Gastrocnemius medialis (tissue), 4 donors: ENCODE results near the gene MEGF11. TPM values are rescaled to one million over a fixed set of nuclear protein-coding genes. Genes with fewer than 3 reads are reported as not detected.

ENCODE experiments used
- ATAC-seq, 2 donors: fragments of 150-250 bp; one replicate each; pipeline ENCODE4 v1.9.1; 2016
- DNase-seq, 2 donors: peaks; one replicate each; pipeline ENCODE4 v3.0.0-alpha.2; 2019
- H3K27ac ChIP-seq, 4 donors: fragments of 200-600 bp; sonication (generic); 1 replicate in 1 of 4; 2 replicates in 3 of 4; pipeline ENCODE4 v1.5.1; 2016 to 2018; ENCODE audit warnings: mild to moderate bottlenecking in 2 of 4, moderate library complexity in 1 of 4
- H3K27me3 ChIP-seq, 3 donors: fragments of 200-600 bp; sonication (generic) in 2 of 3; 1 replicate in 1 of 3; 2 replicates in 2 of 3; pipeline versions ENCODE4 v1.5.1 to v1.6.0; 2016 to 2019; ENCODE audit warnings: mild to moderate bottlenecking in 1 of 3, moderate library complexity in 1 of 3
- H3K36me3 ChIP-seq, 2 donors: fragments of 200-600 bp; sonication (generic) in 1 of 2; one replicate each; pipeline ENCODE4 v1.5.1; 2017 to 2018
- H3K4me1 ChIP-seq, 2 donors: fragments of 200-600 bp; sonication (generic) in 1 of 2; one replicate each; pipeline ENCODE4 v1.5.1; 2016 to 2017; ENCODE audit warnings: mild to moderate bottlenecking in 2 of 2
- H3K4me3 ChIP-seq, 4 donors: fragments of 200-600 bp; sonication (generic) in 3 of 4; 1 replicate in 1 of 4; 2 replicates in 3 of 4; pipeline ENCODE4 v1.5.1; 2016 to 2019; ENCODE audit warnings: mild to moderate bottlenecking in 2 of 4
- H3K9me3 ChIP-seq, 3 donors: fragments of 200-600 bp; sonication (generic) in 2 of 3; 1 replicate in 1 of 3; 2 replicates in 2 of 3; pipeline ENCODE4 v1.5.1; 2016 to 2019
- POLR2A ChIP-seq, 2 donors: fragments of 450-650 bp; IDR thresholded peaks; one replicate each; pipeline ENCODE4 v1.6.1; 2017; ENCODE audit warnings: antibody characterized with exemption in 2 of 2, mild to moderate bottlenecking in 2 of 2, moderate library complexity in 2 of 2
- in situ Hi-C, 4 donors: fragments of 200-750 bp; cut with MboI; loops; one replicate each; pipeline versions ENCODE4 v1.15.0 to v1.8.0; 2017; ENCODE audit warnings: low sequenced_read_pairs in 4 of 4
- intact Hi-C: fragments of 100-400 bp; cut with DNase I; formaldehyde crosslinking; loops from one replicate; pipeline ENCODE4 v1.15.1; 2023; ENCODE audit warnings: low total_unique reads
- total RNA-seq, 4 donors: library from RNA; depleted of rRNA; stranded (reverse); fragments of >200 nt; gene quantifications; one replicate each; pipeline versions ENCODE4 v1.1.0 to v1.2.3, GENCODE V29; 2016
- TF ChIP-seq, protein P1 (sequence below), 5 experiments: fragments of 450-650 bp in 3 of 5; fragments of 200-600 bp in 2 of 5; sonication (generic) in 2 of 5; IDR thresholded peaks in 4 of 5; conservative IDR thresholded peaks in 1 of 5; 1 replicate in 4 of 5; 2 replicates in 1 of 5; pipeline ENCODE4 v1.5.1; 2016 to 2019; ENCODE audit warnings: antibody characterized with exemption in 5 of 5, mild to moderate bottlenecking in 3 of 5, moderate library complexity in 3 of 5

MEGF11 gene
- total RNA-seq, 4 donors from 2014 or later = not detected

DNA sequence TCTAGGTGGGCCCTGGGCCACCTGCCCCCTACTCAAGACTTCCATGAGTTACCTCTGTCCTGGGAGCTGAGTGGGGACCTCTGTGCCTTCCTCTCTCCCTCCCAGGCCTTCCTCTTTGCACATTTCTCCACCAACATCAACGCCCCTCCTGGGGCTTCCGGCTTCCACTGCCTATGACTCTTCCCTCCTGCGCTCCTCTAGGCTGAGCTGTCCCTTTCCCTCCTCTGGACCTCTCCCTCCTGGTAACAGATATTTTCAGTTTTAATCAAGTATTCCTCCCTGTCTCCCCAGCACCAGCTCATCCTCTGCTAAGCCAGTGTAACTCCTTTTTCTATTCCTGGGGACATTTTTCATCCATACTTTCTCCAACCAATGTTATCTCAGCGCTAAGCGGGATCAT lies 223.9 kb downstream of the MEGF11 start:
- H3K27me3 ChIP-seq = no peaks in the 10 kb centered on the region
- in situ Hi-C loops (no loop called here), intact Hi-C loops (no loop called here)
- DNase-seq (no peak), ATAC-seq (no peak)
- TF ChIP-seq, protein P1, sequence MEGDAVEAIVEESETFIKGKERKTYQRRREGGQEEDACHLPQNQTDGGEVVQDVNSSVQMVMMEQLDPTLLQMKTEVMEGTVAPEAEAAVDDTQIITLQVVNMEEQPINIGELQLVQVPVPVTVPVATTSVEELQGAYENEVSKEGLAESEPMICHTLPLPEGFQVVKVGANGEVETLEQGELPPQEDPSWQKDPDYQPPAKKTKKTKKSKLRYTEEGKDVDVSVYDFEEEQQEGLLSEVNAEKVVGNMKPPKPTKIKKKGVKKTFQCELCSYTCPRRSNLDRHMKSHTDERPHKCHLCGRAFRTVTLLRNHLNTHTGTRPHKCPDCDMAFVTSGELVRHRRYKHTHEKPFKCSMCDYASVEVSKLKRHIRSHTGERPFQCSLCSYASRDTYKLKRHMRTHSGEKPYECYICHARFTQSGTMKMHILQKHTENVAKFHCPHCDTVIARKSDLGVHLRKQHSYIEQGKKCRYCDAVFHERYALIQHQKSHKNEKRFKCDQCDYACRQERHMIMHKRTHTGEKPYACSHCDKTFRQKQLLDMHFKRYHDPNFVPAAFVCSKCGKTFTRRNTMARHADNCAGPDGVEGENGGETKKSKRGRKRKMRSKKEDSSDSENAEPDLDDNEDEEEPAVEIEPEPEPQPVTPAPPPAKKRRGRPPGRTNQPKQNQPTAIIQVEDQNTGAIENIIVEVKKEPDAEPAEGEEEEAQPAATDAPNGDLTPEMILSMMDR (IDR thresholded peaks at IDR 0.05 in 4 of 5, conservative IDR thresholded peaks at IDR 0.05 in 1 of 5) = no peak
- TF ChIP-seq POLR2A (IDR thresholded peaks at IDR 0.05) = no peak
- H3K27ac ChIP-seq = no peak overlapping the region
- no peaks in the 10 kb centered on the region for H3K4me1 ChIP-seq
- H3K9me3 ChIP-seq = no peaks in the 10 kb centered on the region
- H3K36me3 ChIP-seq = no peaks in the 10 kb centered on the region
- H3K4me3 ChIP-seq = no peak overlapping the region

DNA sequence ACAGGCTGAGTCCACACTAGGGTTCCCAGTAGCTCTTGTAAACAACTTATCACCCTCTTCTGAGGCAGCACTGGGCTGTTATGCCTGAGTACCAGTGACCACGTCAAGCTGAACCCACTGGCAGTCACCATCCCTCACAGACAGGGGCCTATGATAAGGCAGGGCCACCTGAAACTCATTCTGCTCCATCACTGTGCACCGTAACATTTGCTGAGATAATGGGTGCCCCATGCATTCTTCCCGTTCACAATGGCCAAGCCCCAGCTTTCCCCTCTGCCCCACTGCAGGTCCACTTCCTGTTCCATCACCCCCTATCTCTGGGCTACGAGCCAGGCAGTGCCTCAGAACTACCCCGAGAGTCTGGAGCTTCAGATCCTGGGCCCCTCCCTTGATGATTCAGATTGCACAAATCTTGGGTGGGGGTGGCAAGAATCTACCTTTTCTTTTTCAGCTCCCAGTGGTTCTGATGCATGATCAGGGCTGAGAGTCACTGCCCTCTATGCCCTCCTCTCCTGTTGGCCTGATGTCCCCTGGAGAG lies 226.2 kb downstream of the MEGF11 start:
- Histone ChIP-seq H3K27ac (no peak overlapping the region), H3K4me3 (no peak overlapping the region), H3K4me1 (no peaks in the 10 kb centered on the region), H3K27me3 (no peaks in the 10 kb centered on the region), H3K9me3 (no peaks in the 10 kb centered on the region), H3K36me3 (no peaks in the 10 kb centered on the region)
- DNase-seq = no peak
- in situ Hi-C loops = no loop called here
- no peak for ATAC-seq
- no peak for TF ChIP-seq POLR2A (IDR thresholded peaks at IDR 0.05)
- TF ChIP-seq, protein P1 (IDR thresholded peaks at IDR 0.05 in 4 of 5, conservative IDR thresholded peaks at IDR 0.05 in 1 of 5) = no peak
- intact Hi-C loops = no loop called here

DNA sequence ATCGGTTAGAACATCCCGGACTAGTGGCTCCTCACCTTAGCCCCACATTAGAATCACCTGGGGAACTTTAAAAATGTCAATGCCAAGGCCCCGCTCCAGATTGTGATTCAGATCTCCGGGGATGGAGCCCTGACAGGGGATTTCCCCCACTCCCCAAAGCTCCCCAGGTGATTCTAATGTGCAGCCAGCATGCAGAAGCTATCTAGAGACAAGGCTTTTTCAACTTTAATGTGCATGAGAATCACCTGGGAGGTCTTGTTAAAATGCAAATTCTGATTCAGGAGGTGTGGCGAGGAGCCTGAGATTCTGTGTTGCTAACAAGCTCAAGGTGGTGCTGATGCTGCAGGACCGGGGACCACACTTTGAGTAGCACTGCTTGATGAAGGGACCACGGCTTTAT lies 227.6 kb downstream of the MEGF11 start:
- TF ChIP-seq, protein P1 (IDR thresholded peaks at IDR 0.05 in 4 of 5, conservative IDR thresholded peaks at IDR 0.05 in 1 of 5) = no peak
- no peak for TF ChIP-seq POLR2A (IDR thresholded peaks at IDR 0.05)
- H3K9me3 ChIP-seq = no peaks in the 10 kb centered on the region
- ATAC-seq = no peak
- in situ Hi-C loops (no loop called here), intact Hi-C loops (no loop called here)
- no peak overlapping the region for H3K4me3 ChIP-seq
- no peaks in the 10 kb centered on the region for H3K36me3 ChIP-seq
- no peaks in the 10 kb centered on the region for H3K27me3 ChIP-seq
- H3K4me1 ChIP-seq = no peaks in the 10 kb centered on the region
- no peak overlapping the region for H3K27ac ChIP-seq
- DNase-seq = no peak

DNA sequence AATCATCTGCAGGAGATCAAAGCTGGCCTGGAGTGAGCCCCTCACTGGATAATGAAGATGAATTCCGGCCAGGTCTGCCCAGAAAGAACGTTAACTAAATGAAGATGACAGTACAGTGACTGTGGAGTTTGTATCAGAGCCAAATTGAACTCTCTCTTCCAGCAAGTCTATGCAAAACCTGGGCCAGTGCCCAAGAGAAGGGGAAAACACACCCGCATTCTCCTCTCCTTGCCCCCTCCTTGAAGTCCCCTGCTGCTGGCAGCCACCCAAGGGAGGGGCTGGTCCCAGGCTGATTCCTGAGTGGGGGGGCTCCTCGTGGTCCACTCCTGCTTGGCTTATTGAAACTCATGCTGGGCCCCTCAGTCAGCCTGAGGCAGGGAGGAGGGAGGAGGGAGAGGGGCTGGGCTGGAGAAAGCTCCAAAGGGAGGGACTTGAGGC lies 228.5 kb downstream of the MEGF11 start:
- Histone ChIP-seq H3K4me1 (no peaks in the 10 kb centered on the region), H3K36me3 (no peaks in the 10 kb centered on the region), H3K27ac (no peak overlapping the region), H3K4me3 (no peak overlapping the region), H3K9me3 (no peaks in the 10 kb centered on the region), H3K27me3 (no peaks in the 10 kb centered on the region)
- in situ Hi-C loops = no loop called here
- TF ChIP-seq POLR2A (IDR thresholded peaks at IDR 0.05) = no peak
- TF ChIP-seq, protein P1 (IDR thresholded peaks at IDR 0.05 in 4 of 5, conservative IDR thresholded peaks at IDR 0.05 in 1 of 5) = no peak
- intact Hi-C loops = no loop called here
- ATAC-seq = no peak
- DNase-seq = no peak

DNA sequence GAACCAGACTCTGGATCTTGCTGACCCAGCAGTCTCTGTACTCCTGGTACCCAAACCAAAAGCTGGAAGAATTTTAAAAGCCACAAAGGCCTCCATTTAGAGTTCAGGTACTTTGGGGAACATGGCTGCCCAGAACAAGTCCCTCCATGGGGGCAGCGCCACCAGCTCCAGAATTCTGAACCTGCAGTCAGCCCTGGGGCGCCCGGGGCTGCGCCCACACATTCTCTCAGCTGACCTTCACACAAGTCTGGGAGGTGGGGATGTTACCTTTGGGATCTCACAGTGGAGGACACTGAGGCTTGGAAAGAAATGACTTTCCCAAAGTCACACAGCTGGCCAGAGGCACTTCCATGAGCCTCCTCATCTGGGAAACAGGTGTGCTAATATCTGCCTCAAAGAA lies 229.4 kb downstream of the MEGF11 start:
- ATAC-seq (no peak), DNase-seq (no peak)
- H3K27ac ChIP-seq = no peak overlapping the region
- no peaks in the 10 kb centered on the region for H3K27me3 ChIP-seq
- in situ Hi-C loops = no loop called here
- H3K9me3 ChIP-seq = no peaks in the 10 kb centered on the region
- intact Hi-C loops = no loop called here
- no peaks in the 10 kb centered on the region for H3K4me1 ChIP-seq
- TF ChIP-seq, protein P1 (IDR thresholded peaks at IDR 0.05 in 4 of 5, conservative IDR thresholded peaks at IDR 0.05 in 1 of 5) = no peak
- no peak for TF ChIP-seq POLR2A (IDR thresholded peaks at IDR 0.05)
- H3K4me3 ChIP-seq = no peak overlapping the region
- no peaks in the 10 kb centered on the region for H3K36me3 ChIP-seq
